OCI-M1 (cell line): ENCODE measurements around the gene XRCC4.
"Not testable (repeated sequence)": the region's sequence is repeated elsewhere in the genome, so short reads cannot be mapped to it uniquely, and the experiment has no call there.

Source experiments
- DNase-seq: peaks from one replicate; lab custom pipeline; 2025; lab: John Stamatoyannopoulos, UW

The XRCC4 gene

GRCh38 chr5:83348281-83348780 lies 271.0 kb downstream of the XRCC4 start:
- DNase-seq: peak; percentile 25

- DNase-seq: no peak
Observed at GRCh38 chr5:83353231-83353630, 275.9 kb downstream of the XRCC4 start.

GRCh38 chr5:83353774-83354173 lies 276.4 kb downstream of the XRCC4 start:
- no peak for DNase-seq

GRCh38 chr5:83354958-83355357 lies 277.6 kb downstream of the XRCC4 start:
- DNase-seq: no peak

GRCh38 chr5:83355482-83356014 lies 278.2 kb downstream of the XRCC4 start:
- not testable (repeated sequence) for DNase-seq

- DNase-seq: no peak
Observed at GRCh38 chr5:83357621-83358231, 280.4 kb downstream of the XRCC4 start.

GRCh38 chr5:83360573-83360972 lies 283.2 kb downstream of the XRCC4 start:
- peak; percentile 61 for DNase-seq

GRCh38 chr5:83362526-83362925 lies 285.2 kb downstream of the XRCC4 start:
- no peak for DNase-seq

- peak; percentile 44 for DNase-seq
Observed at GRCh38 chr5:83363111-83363885, 286.0 kb downstream of the XRCC4 start.

- DNase-seq: no peak
Observed at GRCh38 chr5:83363886-83364275, 286.5 kb downstream of the XRCC4 start.

- peak; percentile 52 for DNase-seq
Observed at GRCh38 chr5:83364312-83365299, 287.3 kb downstream of the XRCC4 start.

- no peak for DNase-seq
Observed at GRCh38 chr5:83368319-83368718, 291.0 kb downstream of the XRCC4 start.

- peak; percentile 69 for DNase-seq
Observed at GRCh38 chr5:83368835-83369234, 291.5 kb downstream of the XRCC4 start.

GRCh38 chr5:83370957-83371356 lies 293.6 kb downstream of the XRCC4 start:
- no peak for DNase-seq

- no peak for DNase-seq
Observed at GRCh38 chr5:83371726-83372125, 294.4 kb downstream of the XRCC4 start.

- no peak for DNase-seq
Observed at GRCh38 chr5:83374547-83374946, 297.2 kb downstream of the XRCC4 start.

GRCh38 chr5:83375049-83375745 lies 297.9 kb downstream of the XRCC4 start:
- no peak for DNase-seq

- no peak for DNase-seq
Observed at GRCh38 chr5:83376461-83376860, 299.1 kb downstream of the XRCC4 start.

GRCh38 chr5:83377131-83377865 lies 300.0 kb downstream of the XRCC4 start:
- DNase-seq: peak; percentile 25

GRCh38 chr5:83378624-83379289 lies 301.4 kb downstream of the XRCC4 start:
- no peak for DNase-seq
